GM12878 (cell line): ENCODE results near the gene VPS13C. TPM values are rescaled to one million over a fixed set of nuclear protein-coding genes. Genes with fewer than 3 reads are reported as not detected.

Source experiments
- CHD4 ChIP-seq: fragments of 200-600 bp; sonication (generic); IDR thresholded peaks from 2 replicates; pipeline ENCODE4 v1.6.1; 2016; ENCODE audit warnings: mild to moderate bottlenecking
- CREB1 ChIP-seq: IDR thresholded peaks from 2 replicates; pipeline ENCODE4 v1.6.1; 2012; ENCODE audit warnings: low read depth, mild to moderate bottlenecking, inconsistent platforms
- DPF2 ChIP-seq: fragments of 450-650 bp; IDR thresholded peaks from 2 replicates; pipeline ENCODE4 v1.6.1; 2017; ENCODE audit warnings: mild to moderate bottlenecking
- ETV6 ChIP-seq, 2 experiments: fragments of 450-650 bp in 1 of 2; IDR thresholded peaks in 1 of 2; conservative IDR thresholded peaks in 1 of 2; 2 replicates each; pipeline ENCODE4 v1.6.1; 2014; ENCODE audit warnings: antibody characterized with exemption in 1 of 2, borderline replicate concordance in 1 of 2, low read depth in 1 of 2, mild to moderate bottlenecking in 1 of 2, moderate library complexity in 1 of 2
- FOS ChIP-seq: IDR thresholded peaks from 3 replicates; pipeline ENCODE4 v1.6.1; 2011; ENCODE audit warnings: borderline replicate concordance; ENCODE audit not compliant: insufficient read length; ENCODE audit errors: extremely low read depth
- FOXM1 ChIP-seq: IDR thresholded peaks from 2 replicates; pipeline ENCODE4 v1.6.1; 2012; ENCODE audit warnings: low read depth, mild to moderate bottlenecking, inconsistent platforms, low read length, moderate library complexity
- JUND ChIP-seq: IDR thresholded peaks from 2 replicates; pipeline ENCODE4 v1.6.1; 2012; ENCODE audit warnings: low read depth, mild to moderate bottlenecking, low read length, improper control_type of control experiment, moderate library complexity
- NBN ChIP-seq: fragments of 450-650 bp; IDR thresholded peaks from 2 replicates; pipeline ENCODE4 v1.6.1; 2016
- NR2C1 ChIP-seq: fragments of 450-650 bp; IDR thresholded peaks from 2 replicates; pipeline ENCODE4 v1.6.1; 2017; ENCODE audit warnings: antibody characterized with exemption, mild to moderate bottlenecking, moderate library complexity
- POLR2AphosphoS2 ChIP-seq: IDR thresholded peaks from 2 replicates; pipeline ENCODE4 v1.6.1; 2011; ENCODE audit warnings: low read depth, mild to moderate bottlenecking, low read length, improper control_type of control experiment, moderate library complexity
- RB1 ChIP-seq: fragments of 450-650 bp; formaldehyde crosslinking; IDR thresholded peaks from 2 replicates; pipeline ENCODE4 v1.6.1; 2017; ENCODE audit warnings: mild to moderate bottlenecking, borderline replicate concordance
- RFX5 ChIP-seq: IDR thresholded peaks from 2 replicates; pipeline ENCODE4 v1.6.1; 2011; ENCODE audit warnings: low read depth, low read length, improper control_type of control experiment
- SREBF1 ChIP-seq: IDR thresholded peaks from 2 replicates; pipeline ENCODE4 v1.6.1; 2012; ENCODE audit warnings: mild to moderate bottlenecking, low read length
- SRF ChIP-seq, 2 experiments: IDR thresholded peaks; 2 replicates each; pipeline ENCODE4 v1.6.1; 2011; ENCODE audit warnings: low read depth in 2 of 2, low read length in 2 of 2, mild to moderate bottlenecking in 1 of 2, moderate library complexity in 1 of 2
- TCF3 ChIP-seq: IDR thresholded peaks from 2 replicates; pipeline ENCODE4 v1.6.1; 2012; ENCODE audit warnings: low read depth, mild to moderate bottlenecking, low read length, borderline replicate concordance; ENCODE audit not compliant: insufficient read depth
- ZBTB33 ChIP-seq: fragments of 450-650 bp; IDR thresholded peaks from 2 replicates; pipeline ENCODE4 v1.6.1; 2017; ENCODE audit warnings: mild to moderate bottlenecking
- ZBTB40 ChIP-seq: fragments of 450-650 bp; IDR thresholded peaks from 2 replicates; pipeline ENCODE4 v1.6.1; 2016; ENCODE audit warnings: mild to moderate bottlenecking, moderate library complexity, borderline replicate concordance
- ZNF592 ChIP-seq: fragments of 450-650 bp; IDR thresholded peaks from 2 replicates; pipeline ENCODE4 v1.6.1; 2017; ENCODE audit warnings: mild to moderate bottlenecking, moderate library complexity
- polyA plus RNA-seq, 11 experiments: library from polyadenylated mRNA; depleted of rRNA in 4 of 11; unstranded in 6 of 11; stranded (reverse) in 5 of 11; fragments of >200 nt; fragmentation: Nextera tagmentation in 4 of 11; fragmentation: Illumina TruSeq in 1 of 11; extraction: Ambion mirVana in 4 of 11; extraction: Trizol in 1 of 11; gene quantifications; 1 replicate in 1 of 11; 2 replicates in 10 of 11; pipeline versions ENCODE4 v1.2.1 to v1.2.3, GENCODE V29; 2011 to 2016; ENCODE audit warnings: inconsistent platforms in 2 of 11, missing spikeins in 2 of 11, low read depth in 1 of 11
- total RNA-seq, 4 experiments: library from RNA; depleted of rRNA in 3 of 4; stranded (reverse); fragments of >200 nt in 3 of 4; fragmentation: Illumina TruSeq in 1 of 4; extraction: Trizol in 1 of 4; gene quantifications; 2 replicates each; pipeline versions ENCODE4 v1.2.1 to v1.2.3, GENCODE V29; 2013 to 2021

The VPS13C gene
- total and polyA plus RNA-seq, 10 of the 15 experiments (the other 5 are each of a cell fraction or from before 2014, with no cell fraction given): 9.3 to 53.1 (median 31.8) TPM

GRCh38 chr15:62060113-62060895, at the start of gene VPS13C (continued):
- TF ChIP-seq DPF2: peak; percentile 83
- TF ChIP-seq RFX5: peak; percentile 52; the same call in 1 of the 2 replicates
- TF ChIP-seq RB1: peak; percentile 89
- TF ChIP-seq FOXM1: no peak
- TF ChIP-seq POLR2AphosphoS2: 0 out of 2 replicates have a peak, but pooled peaks have one; percentile 42
- no peak for TF ChIP-seq ZBTB40
- no peak; the same call in 1 of the 2 replicates for TF ChIP-seq SREBF1
- no peak for TF ChIP-seq JUND
- no peak for TF ChIP-seq FOS
- no peak; the same call in 1 of the 2 replicates for TF ChIP-seq ZNF592
- peak in 1 of 2 experiments; percentile 20; a peak in 1 of 4 replicates for TF ChIP-seq ETV6 (conservative IDR thresholded peaks at IDR 0.05 in 1 of 2, IDR thresholded peaks at IDR 0.05 in 1 of 2; ENCODE audit: borderline replicate concordance in 1 of 2, low read depth in 1 of 2)
- no peak for TF ChIP-seq CHD4
- TF ChIP-seq CREB1: peak; percentile 57; the same call in 1 of the 2 replicates
- TF ChIP-seq SRF (IDR thresholded peaks at IDR 0.05; ENCODE audit: low read depth in 2 of 2, low read length in 2 of 2): no peak
- TF ChIP-seq NBN: peak; percentile 79
- peak; percentile 88 for TF ChIP-seq TCF3
- TF ChIP-seq NR2C1: peak; percentile 73
- no peak for TF ChIP-seq ZBTB33
